Fibroblast of skin of right quadriceps (primary cell): ENCODE results near the gene ALPL.

Experiments used
- DNase-seq: peaks from one replicate; pipeline ENCODE4 v3.0.0-alpha.2; 2013

ALPL gene

GRCh38 chr1:21621761-21622436, 112.7 kb downstream of the ALPL start:
- DNase-seq, result no peak

GRCh38 chr1:21622466-21623315, 113.5 kb downstream of the ALPL start:
- DNase-seq, result no peak

GRCh38 chr1:21623410-21623961, 114.3 kb downstream of the ALPL start:
- no peak for DNase-seq

GRCh38 chr1:21624571-21625389, 115.6 kb downstream of the ALPL start:
- DNase-seq, result peak; percentile 28

GRCh38 chr1:21625390-21626190, 116.4 kb downstream of the ALPL start:
- DNase-seq, result no peak

- no peak for DNase-seq
Observed at GRCh38 chr1:21626921-21627339, 117.7 kb downstream of the ALPL start.
